ENCODE results near the gene PAQR7.

The PAQR7 gene

GRCh38 chr1:25815208-25816111, 60.0 kb downstream of the PAQR7 start:
- DNase-seq, result no peak

GRCh38 chr1:25814549-25815087, 60.9 kb downstream of the PAQR7 start:
- DNase-seq, result no peak

- no peak for DNase-seq
These were observed 61.6 kb downstream of the PAQR7 start for GRCh38 chr1:25813734-25814471.

- DNase-seq, result no peak
These were observed 62.3 kb downstream of the PAQR7 start for GRCh38 chr1:25813071-25813733.
